NCI-H2227 (cell line): Measurements from ENCODE around the gene CCDC39.
"Not testable (repeated sequence)": the region's sequence is repeated elsewhere in the genome, so short reads cannot be mapped to it uniquely, and the experiment has no call there.

Source experiments
- DNase-seq: peaks from one replicate; lab custom pipeline; 2025; ENCODE audit not compliant: unreplicated experiment; lab: John Stamatoyannopoulos, UW

The CCDC39 gene

DNA sequence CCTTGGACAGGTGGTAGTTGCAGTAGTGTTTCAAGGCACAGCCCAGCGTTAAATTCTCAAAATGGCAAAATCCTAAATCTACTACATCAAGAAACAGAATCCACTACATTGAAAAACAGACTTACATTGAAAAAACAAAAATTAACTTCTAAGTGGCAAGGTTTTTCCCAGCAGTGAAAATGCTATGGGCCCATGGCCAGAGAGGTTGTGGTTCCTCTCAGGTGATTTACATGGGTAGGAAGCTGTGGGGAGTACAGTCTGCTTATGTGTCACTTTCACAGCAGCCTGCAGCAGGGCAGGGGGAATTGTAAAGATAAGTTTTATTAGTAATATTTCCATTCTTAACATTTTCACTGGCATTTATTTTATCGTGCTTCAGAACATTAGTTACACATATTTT is 52.4 kb downstream of the CCDC39 start:
- no peak for DNase-seq

DNA sequence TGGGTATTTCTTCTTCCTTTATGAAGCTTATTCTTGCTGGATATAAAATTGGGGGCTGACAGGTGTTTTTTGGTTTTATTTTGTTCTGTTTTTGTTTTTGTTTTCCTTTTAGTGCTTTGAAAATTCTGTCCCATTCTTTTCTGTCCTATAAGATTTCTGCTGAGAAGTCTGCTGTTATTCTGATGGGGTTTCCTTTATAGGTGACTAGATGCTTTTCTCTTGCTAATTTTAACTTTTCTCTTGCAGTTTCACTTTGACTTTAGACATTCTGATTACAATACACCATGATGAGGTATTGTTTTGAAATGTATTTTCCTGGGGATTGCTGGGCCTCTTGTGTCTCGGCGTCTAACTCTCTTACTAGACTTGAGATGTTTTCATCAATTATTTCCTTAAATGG is 54.6 kb downstream of the CCDC39 start:
- DNase-seq, result no peak

DNA sequence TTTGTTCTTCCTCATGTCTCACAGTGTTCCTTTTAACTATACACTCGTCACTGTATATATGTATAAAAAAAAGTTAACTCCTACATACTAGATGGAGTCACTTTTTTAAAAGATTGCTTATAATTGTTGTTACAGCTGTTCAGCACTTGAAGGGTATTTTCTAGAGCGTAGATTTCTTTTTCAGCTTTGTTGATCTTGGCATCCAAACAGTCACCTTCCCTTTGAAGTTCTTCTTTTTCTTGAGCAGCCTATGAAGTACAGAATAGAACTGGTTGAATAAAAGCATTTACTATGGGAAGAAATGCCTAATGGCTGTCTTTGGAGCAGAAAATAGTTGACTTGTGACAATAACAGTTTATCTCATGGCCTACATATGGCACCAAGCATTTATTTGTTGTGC is 59.6 kb downstream of the CCDC39 start:
- DNase-seq, result no peak

DNA sequence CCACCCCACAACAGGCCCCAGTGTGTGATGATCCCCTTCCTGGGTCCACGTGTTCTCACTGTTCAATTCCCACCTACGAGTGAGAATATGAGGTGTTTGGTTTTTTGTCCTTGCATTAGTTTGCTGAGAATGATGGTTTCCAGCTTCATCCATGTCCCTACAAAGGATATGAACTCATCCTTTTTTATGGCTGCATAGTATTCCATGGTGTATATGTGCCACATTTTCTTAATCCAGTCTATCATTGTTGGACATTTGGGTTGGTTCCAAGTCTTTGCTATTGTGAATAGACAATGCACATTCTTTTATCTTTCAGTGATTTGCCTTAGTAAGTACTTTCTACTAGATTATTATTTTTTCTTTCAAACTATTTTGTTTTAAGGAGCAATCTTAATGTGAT is 60.7 kb downstream of the CCDC39 start:
- not testable (repeated sequence) for DNase-seq

DNA sequence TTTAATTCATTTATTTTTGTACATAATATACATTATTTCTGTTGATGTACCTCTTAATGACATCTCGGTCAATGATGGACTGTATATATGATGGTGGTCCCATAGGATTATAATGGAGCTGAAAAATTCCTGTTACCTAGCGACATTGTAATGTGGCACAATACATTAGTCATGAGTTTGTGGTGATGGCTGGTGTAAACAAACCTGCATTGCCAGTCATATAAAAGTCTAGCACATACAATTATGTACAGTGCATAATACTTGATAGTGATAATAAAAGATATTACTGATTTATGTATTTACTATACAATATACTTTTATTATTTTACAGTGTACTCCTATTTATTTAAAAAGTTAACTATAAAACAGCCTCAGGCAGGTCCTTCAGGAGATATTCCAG is 62.2 kb downstream of the CCDC39 start:
- no peak for DNase-seq

DNA sequence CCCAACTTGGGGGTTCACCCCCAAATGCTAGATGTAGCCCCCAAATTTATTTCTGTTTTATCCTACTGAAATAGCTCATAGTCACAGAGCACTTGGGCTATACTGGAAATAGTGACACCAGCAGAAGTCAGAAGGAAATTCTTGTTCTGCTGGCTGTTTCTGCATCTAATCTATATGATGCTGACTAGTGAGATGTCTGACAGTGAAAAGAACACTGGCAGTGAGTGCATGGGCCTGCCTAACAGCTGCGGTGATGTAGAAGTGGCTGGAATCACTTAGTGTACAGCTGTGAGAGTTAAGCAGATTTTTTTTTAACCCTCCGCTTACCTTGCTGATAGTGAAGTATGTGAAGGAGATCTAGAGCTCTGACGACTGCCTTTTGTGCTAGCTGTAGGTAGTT is 63.3 kb downstream of the CCDC39 start:
- no peak for DNase-seq

DNA sequence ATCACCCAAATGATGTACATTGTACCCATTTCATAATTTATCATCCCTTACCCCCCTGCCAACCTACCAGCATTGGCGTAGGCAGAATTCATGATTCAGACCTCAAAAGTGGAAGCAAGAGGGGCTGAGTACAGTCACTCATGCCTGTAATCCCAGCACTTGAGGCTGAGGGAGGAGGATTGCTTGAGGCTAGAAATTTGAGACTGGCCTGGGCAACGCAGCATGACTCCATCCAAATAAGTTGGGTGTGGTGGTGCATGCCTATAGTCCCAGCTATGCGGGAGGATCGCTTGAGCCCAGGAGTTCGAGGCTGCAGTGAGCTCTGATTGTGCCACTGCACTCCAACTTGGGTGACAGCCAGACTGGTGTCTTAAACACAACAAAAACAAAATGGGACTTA is 66.9 kb downstream of the CCDC39 start:
- DNase-seq, result no peak

DNA sequence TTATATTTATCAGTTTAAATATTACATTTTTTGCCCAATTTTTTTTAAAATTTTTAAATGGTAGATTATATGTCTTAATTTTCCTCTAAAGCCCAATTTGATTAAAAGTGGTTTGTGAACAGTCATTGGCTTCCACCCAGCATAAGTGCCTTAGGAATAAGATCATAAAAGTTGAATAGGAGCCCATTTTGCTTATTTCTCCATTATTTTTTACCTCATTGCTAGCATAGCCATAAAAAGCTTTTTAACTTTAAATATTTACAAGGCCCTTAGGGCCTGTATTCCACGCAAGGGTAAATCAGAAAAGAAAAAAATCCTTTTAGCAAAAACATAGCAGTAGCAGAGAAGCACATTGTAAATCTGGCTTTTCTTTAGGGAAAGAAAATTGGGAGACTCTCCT is 68.3 kb downstream of the CCDC39 start:
- no peak for DNase-seq

DNA sequence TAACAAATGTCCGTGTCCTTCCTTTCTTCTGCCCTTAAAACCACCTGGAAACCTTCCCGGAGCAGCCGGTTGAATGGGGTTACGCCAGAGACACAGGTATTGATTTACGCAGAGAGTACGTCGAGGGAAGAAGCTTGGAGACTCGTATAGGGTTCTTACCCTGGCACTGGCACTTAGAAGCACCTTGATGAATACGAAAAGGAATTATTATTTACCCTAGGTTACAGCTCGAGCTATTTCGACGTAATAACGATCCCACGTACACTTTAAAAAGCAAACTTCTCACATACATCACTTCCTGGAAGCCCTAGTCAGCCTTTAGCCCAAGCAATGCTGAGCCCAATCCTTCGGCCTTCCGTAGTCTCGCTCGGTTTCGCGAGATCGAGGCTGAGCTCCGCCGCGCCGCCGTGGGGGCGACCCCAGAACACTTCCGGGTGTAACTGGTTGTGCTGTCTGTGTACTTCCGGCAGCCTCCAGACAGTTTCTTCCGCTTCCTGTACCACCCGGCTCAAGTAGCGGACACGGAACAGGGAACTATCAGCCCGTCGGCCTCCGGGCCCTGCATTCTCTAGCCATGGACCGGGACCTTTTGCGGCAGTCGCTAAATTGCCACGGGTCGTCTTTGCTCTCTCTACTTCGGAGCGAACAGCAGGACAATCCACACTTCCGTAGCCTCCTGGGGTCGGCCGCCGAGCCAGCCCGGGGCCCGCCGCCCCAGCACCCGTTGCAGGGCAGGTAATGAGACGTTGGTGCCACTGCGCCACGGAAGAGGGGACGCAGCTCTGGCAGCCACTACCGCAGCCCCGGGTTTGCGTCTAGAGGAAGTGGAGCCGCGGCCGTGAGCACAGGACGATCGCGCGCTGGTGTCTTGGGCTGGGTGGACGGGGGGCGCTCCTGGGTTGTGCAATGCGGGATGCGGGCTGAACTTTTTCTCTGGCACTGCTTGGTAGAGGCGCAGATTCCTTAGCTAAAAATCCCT is 77.3 kb downstream of the CCDC39 start, which contains the start of gene TTC14:
Gene TTC14, plus strand, starts transcription at position 476 of the 979 bp plus-strand sequence. Its CDS starts 99 bp downstream, at position 575.
- peak; percentile 98 for DNase-seq

DNA sequence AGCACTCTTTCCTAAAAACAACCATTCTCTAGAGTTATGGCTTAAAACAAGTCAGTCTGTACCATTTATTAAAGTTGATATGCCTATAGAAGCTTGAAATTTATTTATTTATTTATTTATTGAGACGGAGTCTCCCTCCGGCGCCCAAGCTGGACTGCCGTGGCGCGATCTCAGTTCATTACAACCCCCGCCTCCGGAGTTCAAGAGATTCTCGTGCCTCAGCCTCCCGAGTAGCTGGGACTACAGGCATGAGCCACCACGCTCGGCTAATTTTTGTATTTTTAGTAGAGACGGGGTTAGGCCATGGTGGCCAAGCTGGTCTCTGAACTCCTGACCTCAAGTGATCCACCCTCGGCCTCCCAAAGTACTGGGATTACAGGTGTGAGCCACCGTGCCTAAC is 78.8 kb downstream of the CCDC39 start:
- DNase-seq, result no peak

DNA sequence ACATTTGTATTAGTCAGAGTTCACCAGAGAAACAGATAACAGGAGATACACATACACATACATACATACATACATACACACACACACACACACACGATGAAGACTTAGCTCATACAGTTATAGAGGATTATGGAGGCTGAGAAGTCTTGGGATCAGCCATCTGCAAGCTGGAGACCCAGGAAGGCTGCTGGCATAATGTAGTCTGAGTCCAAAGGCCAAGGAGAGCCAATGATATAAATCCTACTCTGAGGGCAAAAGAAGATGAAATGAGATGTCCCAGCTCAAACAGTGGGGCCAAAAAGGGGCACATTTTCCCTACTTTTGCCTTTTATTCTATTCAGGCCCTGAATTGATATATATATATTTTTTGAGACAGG is 83.7 kb downstream of the CCDC39 start:
- no peak for DNase-seq

DNA sequence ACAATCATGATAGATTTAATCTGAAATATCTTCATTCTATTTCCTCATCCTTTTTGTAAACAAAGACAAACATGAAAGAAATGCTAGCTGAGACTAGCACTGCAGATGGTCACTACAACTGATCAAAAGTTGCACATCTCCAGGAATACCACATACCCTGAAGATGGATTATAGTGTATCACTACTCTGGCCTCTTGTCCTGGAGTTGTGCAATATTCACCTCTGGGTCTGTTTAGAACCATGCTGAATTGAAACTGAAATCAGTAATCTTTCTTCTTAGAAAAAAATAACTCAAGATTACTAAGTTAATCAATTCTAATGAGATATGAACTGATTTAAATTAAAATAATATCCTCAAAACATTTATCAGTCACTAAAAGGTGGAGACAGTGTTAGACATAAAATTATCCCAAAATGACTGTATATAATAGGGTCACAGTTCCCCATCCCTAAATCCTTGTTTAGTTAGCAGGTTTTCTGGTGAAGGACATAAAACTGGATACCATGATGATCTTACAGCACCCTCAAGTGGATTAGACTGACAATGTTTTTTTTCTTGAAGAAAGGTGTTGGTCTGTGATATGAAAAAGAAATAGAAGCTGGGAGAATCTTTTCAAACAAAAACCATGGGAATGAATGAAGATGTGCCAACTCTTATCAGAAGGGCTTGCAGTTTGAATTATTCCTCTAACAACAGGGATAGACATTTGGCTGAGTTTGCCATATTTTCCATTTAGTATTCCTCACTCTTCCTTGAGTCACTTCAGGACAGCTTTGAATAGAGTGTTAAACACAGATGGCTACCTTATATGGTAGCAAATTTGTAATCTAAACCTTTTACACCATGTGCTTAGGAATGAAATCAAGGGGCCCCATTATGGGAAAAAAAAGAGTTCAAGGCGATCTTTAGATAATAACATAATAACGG is 84.4 kb downstream of the CCDC39 start:
- peak; percentile 73 for DNase-seq

DNA sequence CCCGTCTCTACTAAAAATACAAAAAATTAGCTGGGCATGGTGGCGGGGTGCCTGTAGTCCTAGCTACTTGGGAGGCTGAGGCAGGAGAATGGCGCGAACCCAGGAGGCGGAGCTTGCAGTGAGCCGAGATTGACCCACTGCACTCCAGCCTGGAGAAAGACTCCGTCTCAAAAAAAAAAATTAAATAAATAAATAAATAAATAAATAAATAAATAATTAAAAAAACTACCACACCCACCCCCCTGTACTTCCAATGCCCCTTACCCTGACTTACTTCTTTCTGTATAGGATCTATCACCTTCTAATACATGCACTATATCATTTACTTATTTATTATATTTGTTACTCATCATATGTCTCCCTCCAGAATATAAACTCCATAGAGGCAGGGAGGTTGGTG is 85.7 kb downstream of the CCDC39 start:
- DNase-seq, result not testable (repeated sequence)

DNA sequence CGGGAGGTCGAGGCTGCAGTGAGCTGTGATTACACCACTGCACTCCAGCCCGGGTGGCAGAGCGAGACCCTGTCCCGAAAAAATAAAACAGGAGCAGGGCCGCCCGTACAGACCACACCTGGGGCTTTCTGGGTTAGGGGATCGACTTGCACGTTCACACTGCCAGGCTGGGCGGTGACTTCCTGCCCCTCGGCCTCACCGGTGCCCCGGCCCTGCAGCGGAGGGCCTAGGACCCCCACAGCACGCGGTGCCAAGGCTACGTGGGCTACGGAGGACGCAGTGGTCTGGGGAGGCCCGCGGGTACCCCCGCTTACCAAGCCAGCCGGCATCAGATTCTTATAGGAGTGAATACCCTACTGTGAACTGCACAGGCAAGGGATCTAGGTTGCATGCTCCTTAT is 88.9 kb downstream of the CCDC39 start:
- no peak for DNase-seq

DNA sequence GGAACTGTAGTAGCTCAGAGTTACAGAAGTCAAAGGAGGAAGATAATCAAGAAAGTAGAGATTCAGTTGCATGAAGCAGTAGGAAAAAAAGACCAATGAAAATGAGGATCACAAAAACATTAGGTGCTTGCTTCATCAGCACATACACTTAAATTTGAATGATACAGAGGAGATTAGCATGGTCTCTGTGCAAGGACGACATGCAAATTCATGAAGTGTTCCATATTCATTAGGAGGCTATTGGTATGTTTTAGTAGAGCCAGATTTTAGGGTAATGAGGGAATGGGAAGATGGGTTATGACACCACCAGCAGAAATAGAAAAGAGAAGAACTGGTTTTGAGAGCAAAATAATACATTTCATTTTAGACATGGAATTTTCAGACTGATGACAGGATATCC is 98.4 kb downstream of the CCDC39 start:
- no peak for DNase-seq

DNA sequence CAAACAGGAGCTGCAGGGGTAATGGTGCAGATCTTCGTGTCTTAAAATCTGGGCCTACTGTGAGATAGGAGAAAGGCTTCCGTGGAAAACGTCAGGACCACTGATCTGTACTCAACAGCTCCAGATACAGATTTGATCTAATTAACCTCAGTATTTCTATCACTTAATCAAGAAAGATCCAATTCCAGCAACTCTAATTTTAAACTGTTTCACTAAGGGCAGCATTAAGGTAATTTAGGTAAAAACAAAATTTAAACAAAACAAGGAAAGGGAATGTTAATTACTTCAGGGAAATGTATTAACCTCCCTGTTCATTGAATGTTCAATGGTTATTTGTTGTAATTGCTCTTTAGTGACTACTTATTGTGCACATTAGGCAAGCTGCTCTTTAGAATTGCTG is 103.7 kb downstream of the CCDC39 start:
- DNase-seq, result no peak

DNA sequence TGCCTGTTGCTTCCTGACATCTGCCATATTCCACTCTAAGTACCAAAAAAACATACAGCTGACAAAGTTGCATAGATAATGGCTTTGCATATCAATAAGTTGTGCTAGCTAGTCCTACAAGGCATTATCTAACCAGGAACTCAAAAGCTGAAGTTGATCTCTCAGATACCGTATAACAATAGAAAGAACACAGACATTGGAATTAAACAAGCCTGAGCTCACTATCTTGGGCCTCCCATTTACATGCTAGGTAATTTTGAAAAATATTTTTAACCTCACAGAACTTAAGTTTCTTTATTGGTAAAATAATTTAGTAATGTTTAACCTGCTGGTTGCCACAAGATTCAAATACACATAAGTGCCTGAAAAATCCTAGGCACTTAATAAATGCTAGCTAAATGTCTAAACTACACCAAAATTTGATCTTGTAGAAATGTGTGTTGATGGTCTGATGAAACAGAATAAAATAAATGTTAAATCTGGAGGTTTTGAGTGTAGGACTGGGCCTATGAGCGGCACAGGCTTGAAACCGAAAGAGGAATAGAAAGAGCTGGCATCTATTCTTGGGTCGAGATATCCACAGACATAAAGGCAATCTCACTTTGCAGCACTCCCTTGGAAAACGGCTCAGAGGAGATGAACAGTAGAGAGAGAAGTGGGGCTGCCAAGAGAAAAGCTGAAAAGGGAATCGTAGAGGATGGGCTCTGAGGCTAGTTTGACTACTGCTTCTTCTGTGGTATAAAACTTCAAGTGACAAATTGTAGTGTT is 107.3 kb downstream of the CCDC39 start:
- no peak for DNase-seq

DNA sequence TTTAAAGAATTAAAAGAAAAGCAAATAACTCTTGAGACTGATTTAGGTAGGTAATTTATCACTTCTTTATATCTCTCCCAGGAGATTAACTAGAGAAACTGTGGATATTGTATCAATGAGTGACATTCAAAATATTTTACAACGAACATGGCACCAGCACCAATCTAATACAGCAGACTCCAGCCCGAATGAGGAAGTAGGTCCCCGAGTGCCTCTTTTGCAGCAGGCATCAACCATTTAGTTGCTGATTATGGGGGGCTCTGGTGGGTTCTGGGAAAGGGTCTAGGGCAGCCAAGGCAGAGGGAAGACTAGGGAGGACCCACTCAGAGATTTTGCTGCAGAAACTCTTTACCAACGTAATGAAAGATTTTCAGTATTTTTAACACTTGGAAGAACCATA is 109.1 kb downstream of the CCDC39 start:
- no peak for DNase-seq

DNA sequence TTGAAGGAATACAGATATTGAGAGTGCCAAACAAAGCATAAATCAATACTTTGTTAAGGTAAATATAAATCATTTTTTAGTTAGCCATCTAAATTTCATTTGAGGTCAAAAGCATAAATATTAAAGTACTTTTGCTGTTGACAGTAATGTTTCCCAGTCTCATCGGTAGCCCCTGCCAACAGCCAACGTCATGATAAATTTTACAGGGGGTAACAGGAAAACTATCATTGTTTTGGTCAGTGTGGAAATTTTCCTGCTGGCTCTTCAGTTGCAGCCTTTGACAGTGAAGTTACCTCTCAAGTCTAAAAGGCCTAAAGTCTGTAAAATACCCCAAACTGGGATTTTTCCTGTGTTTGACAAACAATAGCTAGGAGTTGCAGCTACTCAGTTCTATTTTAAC is 114.6 kb downstream of the CCDC39 start:
- no peak for DNase-seq
